Stimulated activated CD4-positive, alpha-beta T cell treated with anti-CD3 and anti-CD28 coated beads, Interleukin-12 subunit alpha, Interleukin-12 subunit beta, amount 100 ng/mL, for 48 hours (primary cell): Measurements from ENCODE around the gene OPA3.
"Not testable (repeated sequence)": the region's sequence is repeated elsewhere in the genome, so short reads cannot be mapped to it uniquely, and the experiment has no call there.

Experiments
- DNase-seq, 3 donors: peaks; one replicate each; pipeline ENCODE4 v3.0.0-alpha.2; 2020; ENCODE audit warnings: low read depth in 2 of 3, low spot score in 1 of 3

OPA3 gene

DNA sequence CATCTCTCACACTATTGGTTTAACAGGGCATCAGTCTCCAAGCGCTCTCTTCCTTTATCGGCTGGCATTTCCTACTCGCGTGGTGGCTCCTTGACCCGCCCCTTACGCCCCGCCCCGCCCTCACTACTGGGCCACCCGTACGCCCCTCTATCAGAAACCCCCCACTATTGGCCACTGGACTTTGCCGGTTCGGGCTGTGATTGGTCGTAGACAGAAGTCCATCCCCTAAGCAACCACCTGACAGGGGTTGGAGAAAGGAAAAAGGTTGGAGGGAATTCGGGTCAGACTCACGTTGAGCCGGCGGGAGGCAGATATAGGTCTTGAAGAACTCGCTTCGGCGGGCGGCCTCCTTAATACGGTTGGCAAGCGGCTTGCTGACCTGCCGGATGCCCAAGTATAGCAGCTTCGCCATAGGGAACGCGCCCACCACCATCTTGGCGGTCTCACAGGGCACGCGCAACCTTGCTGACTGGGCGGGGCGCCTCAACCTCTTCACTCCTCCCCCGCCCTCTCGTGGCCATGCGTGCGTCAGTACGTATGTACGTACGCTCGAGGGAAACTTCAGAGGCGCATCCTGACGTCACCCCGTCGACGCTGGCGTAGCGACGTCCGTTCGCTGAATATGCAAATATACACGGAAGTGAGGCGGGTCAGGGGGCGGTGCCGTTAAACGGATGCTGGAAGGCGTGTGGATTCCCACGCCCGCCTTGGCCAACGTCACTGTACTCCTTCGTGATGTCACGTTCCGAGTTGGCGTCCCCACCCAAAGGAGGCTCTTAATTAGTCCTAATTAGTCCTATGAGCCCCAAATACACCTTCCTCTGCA is at the start of gene OPA3:
OPA3 (minus strand) TSS at position 471 of the 826 bp plus-strand sequence; CDS start at position 433, 38 bp downstream.
- DNase-seq = peak; percentile 98 to 99 (median 99)

GRCh38 chr19:45632468-45633196 is 48.0 kb upstream of the OPA3 start:
- DNase-seq = peak in 2 of 3 donors; percentile 43 to 53

DNA sequence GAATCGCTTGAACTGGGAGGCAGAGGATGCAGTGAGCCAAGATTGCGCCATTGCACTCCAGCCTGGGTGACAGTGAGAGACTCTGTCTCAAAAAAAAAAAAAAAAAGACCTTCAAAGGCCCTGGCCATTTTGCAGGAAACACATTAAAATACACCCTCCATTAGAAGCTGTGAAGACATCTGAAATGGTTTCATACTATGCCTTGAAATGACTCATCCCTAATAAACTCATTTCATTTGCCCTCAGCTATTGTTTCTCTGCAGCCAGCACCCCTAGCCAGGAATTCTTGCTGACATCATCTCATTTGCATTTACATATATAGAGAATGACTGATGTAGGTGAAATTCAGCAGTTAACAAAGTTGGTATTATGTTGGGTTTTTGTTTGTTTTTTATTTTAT is 45.9 kb upstream of the OPA3 start:
- DNase-seq = no peak

DNA sequence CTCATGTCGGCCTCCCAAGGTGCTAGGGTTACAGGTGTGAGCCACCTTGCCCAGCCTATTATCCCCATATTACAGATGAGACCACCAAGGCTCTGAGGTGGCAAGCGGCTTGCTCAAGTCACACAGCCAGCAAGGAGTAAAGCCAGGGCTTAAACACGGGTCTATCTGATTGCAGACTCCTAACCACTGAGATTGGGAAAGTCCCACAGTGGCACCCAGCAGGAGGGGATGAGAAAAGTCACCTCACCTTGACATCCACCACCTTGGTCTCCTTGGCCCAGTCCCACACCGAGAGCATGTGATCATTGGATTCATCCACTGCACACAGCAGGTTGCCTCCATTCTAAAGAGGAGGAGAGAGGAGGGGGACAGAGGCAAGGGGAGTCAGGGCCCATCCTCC is 45.1 kb upstream of the OPA3 start:
- DNase-seq = no peak

GRCh38 chr19:45628219-45628618 is 43.6 kb upstream of the OPA3 start:
- not testable (repeated sequence) for DNase-seq

DNA sequence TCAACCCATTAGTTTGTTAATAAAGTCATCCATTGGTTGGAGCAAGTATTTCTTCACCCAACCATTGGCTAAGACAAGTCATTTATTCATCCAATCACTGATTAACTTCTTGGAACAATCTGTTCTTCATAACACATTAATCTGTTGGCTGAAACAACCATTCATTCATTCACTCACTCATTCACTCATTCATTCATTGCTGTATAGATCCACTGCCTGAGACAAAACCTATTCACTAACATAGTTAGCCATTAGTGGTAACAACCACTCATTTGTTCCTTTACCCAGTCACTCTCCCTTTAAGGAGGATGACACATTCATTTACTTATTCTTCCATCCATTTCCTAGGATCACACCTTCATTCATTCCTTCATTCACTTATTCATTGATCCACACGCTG is 39.4 kb upstream of the OPA3 start:
- DNase-seq = no peak

DNA sequence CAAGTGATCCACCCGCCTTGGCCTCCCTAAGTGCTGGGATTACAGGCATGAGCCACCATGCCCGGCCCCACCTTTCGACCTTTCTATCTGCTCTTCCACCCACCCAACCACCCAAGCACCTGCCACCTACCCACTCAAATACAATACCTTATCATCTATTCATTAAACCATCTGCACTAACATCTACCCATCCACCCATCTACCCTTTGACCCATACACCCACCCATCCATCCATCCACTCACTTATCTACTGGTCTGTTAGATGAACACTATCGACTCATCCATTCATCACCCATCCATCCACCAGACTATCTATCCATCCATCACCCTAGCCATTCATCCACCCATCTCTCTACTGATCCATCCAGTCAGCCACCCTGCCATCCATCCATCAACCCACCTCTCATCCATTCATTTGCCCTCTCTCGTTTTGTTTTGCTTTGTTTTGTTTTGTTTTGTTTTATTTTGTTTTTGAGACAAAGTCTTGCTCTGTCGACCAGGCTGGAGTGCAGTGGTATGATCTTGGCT is 37.4 kb upstream of the OPA3 start:
- DNase-seq = no peak

DNA sequence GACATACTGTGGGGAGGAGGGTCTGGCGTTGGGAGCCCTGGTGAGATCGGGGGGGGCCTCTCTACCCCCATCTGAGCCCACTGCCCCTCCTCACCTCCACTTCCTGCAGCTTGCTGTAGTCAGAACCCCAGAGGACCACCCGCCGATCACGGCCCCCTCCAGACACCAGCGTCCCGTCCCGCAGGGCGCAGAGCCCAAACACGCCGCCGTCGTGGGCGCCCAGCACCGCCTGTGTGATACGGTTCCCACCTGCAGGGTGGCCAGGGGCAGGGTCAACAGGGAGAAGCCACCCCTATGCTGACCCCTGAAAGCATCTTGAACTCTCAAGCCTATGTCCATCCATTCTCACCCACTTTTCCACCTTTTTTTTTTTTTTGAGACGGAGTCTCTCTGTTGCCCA is 36.8 kb upstream of the OPA3 start:
- DNase-seq = no peak

DNA sequence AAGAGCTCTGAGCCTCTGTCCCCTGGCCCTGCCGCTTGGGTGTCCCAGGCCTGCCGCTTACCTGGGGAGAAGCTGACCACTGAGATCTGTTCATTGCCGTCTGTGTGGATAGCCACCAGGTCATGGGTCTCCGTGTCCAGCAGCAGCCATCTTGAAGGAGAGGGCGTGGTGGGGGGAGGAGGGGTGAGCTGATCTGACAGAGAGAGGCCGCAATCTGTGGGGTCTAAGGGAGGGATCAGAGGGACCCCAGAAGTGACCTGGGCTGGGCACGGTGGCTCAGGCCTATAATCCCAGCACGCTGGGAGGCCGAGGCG is 32.1 kb upstream of the OPA3 start:
- no peak for DNase-seq

DNA sequence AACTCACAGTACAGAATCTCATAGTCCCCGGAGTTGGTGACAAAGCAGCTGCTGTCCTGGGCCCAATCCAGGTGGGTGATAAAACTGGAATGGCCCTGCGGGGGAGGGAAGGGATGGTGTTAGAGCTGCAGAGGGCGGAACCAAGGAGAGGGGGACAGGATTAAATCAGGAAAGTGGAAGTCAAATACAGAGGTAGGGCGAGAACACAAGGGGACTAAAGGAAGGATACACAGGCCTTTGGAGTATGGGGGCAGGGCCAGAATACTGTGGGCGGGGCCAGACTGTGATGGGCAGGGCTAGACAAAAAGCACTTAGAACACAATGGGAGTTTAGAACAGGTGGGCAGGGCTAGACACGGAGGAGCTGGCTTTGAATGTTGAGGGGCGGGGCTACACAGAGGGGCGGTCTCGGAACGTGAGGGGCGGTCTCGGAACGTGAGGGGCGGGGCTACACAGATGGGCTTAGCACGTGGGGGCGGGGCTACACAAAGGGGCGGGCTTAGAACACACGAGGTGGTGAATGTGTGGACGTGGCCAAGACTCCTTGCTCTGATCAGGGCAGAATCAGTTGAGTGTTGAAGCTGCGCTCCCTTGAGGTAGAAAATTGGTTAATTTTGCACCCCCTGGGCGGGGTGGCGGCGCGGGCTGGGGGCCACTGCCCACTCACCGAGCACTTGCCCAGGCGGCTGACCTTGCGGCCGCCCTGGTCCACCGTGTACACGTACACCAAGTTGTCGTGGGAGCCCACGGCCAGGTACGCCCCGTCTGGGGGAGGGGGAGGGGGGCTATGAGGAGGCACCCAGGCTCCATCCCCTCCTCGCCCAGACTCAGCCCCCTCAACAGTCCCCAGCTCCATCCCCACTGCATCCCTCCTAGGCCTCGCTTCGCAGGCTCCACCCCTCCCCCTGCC is 31.4 kb upstream of the OPA3 start:
- peak; percentile 86 to 91 (median 88) for DNase-seq

GRCh38 chr19:45615056-45615455 is 30.5 kb upstream of the OPA3 start:
- DNase-seq = not testable (repeated sequence)

DNA sequence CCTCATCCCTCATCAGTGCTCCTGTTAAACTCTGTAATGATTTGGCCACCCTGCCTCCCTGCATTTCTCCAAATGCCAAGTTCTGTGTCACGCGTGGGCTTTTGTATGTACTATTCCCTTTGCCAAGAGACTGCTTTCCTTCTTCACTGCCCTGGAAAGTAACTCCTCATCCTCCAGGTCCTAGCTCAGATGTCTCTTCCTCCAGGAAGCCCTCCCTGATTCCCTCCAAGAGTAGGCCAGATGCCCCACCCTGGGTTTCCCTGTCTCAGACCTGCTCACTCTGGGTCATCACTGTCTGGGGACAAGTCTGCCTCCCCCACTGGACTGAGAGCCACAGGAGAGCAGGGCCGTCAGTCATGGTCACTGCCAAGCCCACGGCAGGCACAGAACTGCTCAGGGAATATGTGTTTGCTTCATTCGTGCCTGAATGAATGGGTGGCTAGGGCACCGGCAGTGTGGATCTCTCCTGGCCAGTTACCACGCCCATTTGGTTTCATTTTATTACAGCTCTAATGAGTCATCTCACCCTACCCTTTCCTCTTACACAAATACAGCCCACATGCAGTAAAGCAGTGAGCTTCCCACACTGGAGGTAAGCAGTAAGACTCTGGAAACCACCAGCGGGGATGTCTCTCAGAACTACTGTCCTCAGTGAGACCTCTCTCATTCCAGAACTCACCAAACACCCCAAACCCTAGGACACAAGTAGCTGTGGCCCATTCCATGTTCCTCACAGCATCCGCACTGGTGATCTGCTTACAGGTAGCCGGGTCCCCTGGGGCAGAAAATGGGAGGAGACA is 29.5 kb upstream of the OPA3 start:
- DNase-seq = peak; percentile 41 to 54 (median 47)

DNA sequence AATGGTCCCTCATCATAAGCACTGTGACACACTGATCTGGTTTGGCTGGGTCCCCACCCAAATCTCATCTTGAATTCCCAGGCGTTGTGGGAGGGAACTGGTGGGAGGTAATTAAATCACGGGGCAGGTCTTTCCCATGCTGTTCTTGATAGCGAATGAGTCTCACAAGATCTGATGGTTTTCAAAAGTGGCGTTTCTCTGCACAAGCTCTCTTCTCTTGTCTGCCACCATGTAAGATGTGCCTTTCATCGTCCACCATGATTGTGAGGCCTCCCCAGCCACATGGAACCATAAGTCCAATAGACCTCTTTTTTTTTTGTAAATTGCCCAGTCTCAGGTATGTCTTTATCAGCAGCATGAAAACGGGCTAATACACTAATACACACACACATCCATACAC is 24.3 kb upstream of the OPA3 start:
- DNase-seq = no peak

DNA sequence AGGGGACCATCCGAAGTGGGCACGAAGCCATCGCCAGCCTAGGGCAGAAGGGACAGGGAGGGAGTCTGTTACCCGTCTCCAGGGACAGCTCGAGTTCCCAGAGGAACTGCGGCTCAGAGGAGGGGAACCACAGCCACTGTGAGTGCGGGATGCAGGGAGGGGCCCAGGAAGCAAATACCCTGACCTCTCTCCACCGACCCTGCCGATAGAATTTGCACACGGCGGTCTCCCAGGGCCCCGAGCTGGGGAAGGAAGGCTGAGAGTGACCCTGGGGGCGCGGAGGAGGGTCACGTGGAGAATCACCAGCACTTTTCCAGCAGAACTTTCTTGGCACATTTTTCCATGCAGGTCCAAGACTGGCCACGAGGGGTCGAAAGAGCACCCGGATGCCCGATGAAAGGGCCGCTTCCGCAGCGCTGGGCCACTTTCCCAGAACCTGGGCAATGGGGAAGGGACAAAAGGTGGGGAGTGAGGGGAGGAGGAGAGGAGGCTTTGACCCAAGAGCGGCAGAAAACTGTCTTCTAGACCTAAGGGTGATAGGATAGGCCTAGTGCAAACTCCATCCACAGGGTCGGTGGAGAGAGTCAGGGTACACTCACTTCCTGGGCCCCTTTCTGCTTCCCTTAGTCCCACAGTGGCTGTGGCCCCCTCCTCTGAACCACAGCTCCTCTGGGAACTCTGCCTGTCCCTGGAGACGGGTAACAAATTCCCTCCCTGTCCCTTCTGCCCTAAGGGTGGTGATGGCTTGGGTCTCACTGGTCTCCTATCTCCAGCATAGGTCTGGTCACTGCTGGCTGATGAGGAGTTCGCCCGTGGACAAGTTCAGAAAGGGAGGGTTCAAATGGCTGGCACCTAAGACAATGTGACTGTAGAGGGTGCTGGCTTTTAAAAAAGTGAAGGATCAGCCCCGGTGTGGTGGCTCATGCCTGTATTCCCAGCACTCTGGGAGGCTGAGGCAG is 22.7 kb upstream of the OPA3 start:
- peak in 2 of 3 donors; percentile 41 to 44 for DNase-seq

GRCh38 chr19:45601524-45602374 is 17.1 kb upstream of the OPA3 start, which contains the start of gene GPR4:
TSS of gene GPR4 (minus strand) at chr19:45602212. CDS start at chr19:45591866, 10,346 bp downstream.
- no peak for DNase-seq

GRCh38 chr19:45601115-45601514 is 16.5 kb upstream of the OPA3 start:
- DNase-seq = no peak

DNA sequence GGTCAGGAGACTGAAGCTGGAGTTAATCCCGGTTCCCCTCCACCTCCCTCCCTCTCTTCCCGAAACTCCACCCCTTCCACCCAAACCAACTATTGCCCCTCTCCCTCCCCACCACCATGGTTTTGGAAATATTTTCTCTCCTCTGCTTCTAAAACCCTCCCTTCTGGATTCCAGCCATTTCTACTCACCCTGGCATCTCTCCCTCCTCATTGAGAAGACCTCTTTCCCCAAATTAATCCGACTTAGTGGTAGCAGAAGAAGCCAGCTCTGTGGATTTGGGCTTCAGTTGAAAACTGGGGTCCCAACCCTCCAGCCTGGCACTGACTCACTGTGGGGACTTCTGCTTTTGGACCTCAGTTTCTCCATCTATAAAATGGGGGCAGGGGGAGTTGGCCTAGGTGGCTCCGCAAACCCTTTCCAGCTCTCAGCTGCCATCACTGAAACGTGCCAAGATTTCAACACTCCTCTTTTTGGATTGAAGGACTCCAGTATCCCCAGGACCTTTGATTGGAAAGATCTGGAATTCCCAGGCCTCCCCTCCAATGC is 15.8 kb upstream of the OPA3 start:
- no peak for DNase-seq

DNA sequence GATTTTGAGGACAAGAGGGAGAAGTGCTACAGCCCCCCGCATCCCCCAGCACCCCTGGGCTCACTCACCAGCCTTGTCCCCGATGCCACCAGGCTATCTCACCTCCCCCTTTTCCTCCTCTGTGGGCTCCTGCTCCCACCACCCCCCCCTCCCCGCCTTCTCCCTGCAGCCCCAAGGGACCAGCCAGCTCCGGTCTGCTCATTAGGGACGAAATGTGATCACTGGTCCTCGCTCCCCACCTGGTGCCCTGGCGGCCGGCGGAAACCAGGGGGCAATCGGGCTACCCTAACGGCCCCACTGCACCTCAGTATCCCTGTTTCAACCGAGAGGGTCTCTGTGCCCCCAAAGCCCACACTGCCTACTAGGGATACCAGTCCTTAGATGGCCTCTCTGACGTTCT is 14.7 kb upstream of the OPA3 start:
- DNase-seq = no peak
